T-helper 1 cell treated with Interleukin-12 subunit alpha and Interleukin-12 subunit beta and Interleukin-4 antibody, amounts not matched to agents 30 μg/mL and 1 μg/mL, for 36 hours (primary cell): Measurements from ENCODE around the gene HIC2.
A peak's percentile ranks its signal among the peaks of the same experiment; 100 is the strongest.
"Not testable (repeated sequence)": the region's sequence is repeated elsewhere in the genome, so short reads cannot be mapped to it uniquely, and the experiment has no call there.

Source experiments
- H3K27ac Mint-ChIP-seq: one replicate; pipeline ENCODE4 v1.8.0; 2021; ENCODE audit warnings: mild to moderate bottlenecking, mixed read lengths
- H3K27me3 Mint-ChIP-seq: one replicate; pipeline ENCODE4 v1.8.0; 2021; ENCODE audit warnings: low read depth, mixed read lengths
- H3K36me3 Mint-ChIP-seq: one replicate; pipeline ENCODE4 v1.8.0; 2021; ENCODE audit warnings: low read depth, mixed read lengths
- H3K4me1 Mint-ChIP-seq: one replicate; pipeline ENCODE4 v1.8.0; 2021; ENCODE audit warnings: low read depth, mixed read lengths
- H3K4me3 Mint-ChIP-seq: one replicate; pipeline ENCODE4 v1.8.0; 2021; ENCODE audit warnings: mild to moderate bottlenecking, moderate library complexity, mixed read lengths
- H3K9me3 Mint-ChIP-seq: one replicate; pipeline ENCODE4 v1.8.0; 2021; ENCODE audit warnings: mixed read lengths

Gene HIC2

DNA sequence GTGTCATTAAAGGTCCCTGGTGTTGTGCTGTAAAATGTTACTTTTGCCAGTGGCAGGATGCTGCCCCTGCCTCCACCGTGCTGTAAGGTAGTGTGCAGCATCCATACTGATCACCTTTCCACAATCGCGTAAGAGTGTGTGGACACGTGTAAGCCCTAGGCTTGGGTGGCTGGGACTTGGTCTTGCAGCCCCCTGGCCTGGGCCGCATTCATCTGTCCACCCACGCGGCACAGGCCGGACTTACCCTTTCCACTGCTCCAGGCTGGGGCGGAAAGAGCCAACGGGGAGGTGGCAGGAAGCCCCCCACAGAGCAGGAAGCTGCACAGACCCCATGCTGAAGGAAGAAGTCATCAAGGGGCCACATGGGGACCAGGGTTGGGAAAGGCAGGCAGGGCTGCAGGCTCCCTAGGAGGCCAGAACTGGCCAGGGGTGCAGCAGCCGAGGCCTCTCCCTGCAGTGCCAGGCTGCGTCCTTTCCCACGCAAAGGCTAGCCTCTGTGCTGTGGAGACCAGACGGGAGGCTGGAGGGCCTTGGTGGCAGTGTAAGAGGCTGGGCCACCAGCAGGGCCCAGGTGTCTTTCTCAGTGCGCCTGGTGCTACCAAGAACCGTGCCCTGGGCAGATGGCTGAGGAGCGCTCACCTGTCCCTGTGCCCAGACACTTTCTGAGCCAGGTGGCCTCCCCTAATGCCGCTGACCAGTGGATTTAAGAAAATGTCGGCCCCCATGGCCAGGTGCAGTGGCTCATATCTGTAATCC is 38.3 kb downstream of the HIC2 start:
- no peaks in the 10 kb centered on the region for H3K9me3 Mint-ChIP-seq
- no peak overlapping the region for H3K4me3 Mint-ChIP-seq
- H3K4me1 Mint-ChIP-seq, result no peaks in the 10 kb centered on the region
- no peaks in the 10 kb centered on the region for H3K36me3 Mint-ChIP-seq
- no peaks in the 10 kb centered on the region for H3K27me3 Mint-ChIP-seq
- no peak overlapping the region for H3K27ac Mint-ChIP-seq

DNA sequence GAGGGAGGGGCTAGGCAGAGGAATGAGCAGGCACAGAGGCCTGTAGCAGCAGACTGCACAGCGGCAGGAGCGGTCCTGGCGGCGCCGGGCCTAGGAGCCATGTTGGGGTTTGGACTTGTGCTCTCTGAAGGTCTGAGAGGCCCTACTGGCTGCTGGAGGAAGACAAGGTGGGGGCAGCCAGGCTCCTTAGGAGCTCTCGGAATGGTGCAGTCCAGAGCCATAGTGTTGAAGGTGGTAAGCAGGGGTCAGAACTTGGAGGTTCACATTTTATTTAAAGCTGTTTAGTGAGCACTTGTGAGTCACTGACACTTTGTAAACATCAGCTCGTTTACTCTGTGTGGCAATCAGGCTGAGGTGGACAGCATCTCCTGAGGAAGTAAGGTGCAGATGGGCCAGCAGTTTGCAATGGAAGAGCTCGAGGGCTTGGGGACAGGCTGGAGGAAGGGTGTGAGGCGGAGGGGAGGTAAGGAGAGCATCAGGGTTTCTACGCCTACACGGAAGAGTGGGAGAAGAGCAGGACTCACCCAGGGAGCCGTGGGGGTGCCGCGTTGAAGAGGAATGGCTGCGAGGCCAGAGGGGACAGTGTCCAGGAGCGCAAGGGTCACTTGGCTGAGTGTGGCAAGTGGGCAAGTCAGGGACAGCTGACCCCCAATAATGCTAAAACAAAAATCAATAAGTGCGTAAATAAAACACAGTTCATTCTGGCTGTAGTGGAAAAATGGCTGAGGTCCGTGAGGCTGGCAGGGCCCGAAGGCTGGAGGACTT is 40.0 kb downstream of the HIC2 start:
- Mint-ChIP-seq H3K4me3 (no peak overlapping the region), H3K36me3 (no peaks in the 10 kb centered on the region), H3K4me1 (no peaks in the 10 kb centered on the region), H3K27me3 (no peaks in the 10 kb centered on the region), H3K27ac (no peak overlapping the region), H3K9me3 (no peaks in the 10 kb centered on the region)

DNA sequence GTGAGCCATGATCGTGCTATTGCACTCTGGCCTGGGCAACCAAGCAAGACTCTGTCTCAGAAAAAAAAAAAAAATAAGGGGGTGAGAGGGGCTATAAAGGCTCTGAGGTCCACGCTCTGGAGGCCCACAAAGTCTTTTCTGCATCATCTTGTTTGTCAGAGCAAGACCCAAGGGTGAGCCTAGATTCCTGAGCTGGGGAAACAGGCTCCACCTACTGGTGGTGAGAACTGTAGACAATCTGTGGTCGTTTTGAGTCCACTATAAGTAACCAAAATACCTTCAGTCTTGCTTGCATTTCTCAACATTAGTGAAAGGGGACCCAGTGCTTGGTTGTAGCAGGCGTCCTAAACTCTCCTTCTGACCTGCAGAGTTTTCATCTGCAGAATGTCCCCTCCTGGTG is 45.5 kb downstream of the HIC2 start:
- H3K36me3 Mint-ChIP-seq, H3K27ac Mint-ChIP-seq, H3K27me3 Mint-ChIP-seq: not testable (repeated sequence)

DNA sequence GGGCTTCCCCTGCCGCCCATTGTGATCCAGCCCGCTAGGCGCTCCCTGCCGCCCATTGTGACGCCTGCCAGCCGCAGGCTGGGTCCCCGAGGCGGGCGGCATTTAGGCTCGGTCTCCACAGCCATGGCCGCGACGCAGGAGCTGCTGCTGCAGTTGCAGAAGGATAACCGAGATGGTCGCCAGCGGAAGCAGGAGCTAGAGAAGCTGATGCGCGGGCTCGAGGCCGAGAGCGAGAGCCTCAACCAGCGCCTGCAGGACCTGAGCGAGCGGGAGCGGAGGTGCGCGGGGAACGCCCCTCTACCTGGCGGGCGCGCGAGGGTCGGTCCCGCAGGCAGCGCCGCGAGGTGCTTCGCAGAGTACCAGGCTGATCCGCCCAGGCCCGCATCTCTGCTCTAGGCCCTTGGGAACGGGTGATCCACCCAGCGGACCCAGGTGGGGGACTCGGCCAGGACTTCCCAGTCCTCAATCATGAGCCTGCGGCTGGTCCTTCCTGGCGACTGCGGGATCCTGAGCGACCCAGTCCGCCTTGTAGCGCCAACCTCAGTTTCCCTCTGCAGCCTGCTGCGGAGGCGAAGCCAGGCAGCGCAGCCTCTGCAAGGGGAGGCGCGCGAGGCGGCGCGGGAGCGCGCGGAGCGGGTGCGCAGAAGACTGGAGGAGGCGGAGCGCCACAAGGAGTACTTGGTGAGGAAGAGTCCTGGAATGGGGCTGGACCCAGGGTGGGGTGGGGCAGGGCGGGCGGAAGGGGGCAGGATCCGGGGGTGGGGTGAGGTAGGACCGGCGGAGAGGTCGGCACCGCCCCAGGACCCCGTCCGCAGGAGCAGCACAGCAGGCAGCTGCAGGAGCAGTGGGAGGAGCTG is 50.4 kb downstream of the HIC2 start, which contains the start of gene TMEM191C:
TMEM191C (plus strand) TSS at position 51 of the 857 bp plus-strand sequence; CDS start at position 124, 73 bp downstream.
- not testable (repeated sequence) for H3K36me3 Mint-ChIP-seq, H3K27me3 Mint-ChIP-seq, H3K4me1 Mint-ChIP-seq, H3K9me3 Mint-ChIP-seq
- H3K27ac Mint-ChIP-seq, result peak within 1 kb of the TSS; percentile 94
- H3K4me3 Mint-ChIP-seq, result peak within 1 kb of the TSS; percentile 86

More for the DNA sequence above, 45.5 kb downstream of the HIC2 start:
- H3K4me1 Mint-ChIP-seq, H3K9me3 Mint-ChIP-seq, H3K4me3 Mint-ChIP-seq: not testable (repeated sequence)

DNA sequence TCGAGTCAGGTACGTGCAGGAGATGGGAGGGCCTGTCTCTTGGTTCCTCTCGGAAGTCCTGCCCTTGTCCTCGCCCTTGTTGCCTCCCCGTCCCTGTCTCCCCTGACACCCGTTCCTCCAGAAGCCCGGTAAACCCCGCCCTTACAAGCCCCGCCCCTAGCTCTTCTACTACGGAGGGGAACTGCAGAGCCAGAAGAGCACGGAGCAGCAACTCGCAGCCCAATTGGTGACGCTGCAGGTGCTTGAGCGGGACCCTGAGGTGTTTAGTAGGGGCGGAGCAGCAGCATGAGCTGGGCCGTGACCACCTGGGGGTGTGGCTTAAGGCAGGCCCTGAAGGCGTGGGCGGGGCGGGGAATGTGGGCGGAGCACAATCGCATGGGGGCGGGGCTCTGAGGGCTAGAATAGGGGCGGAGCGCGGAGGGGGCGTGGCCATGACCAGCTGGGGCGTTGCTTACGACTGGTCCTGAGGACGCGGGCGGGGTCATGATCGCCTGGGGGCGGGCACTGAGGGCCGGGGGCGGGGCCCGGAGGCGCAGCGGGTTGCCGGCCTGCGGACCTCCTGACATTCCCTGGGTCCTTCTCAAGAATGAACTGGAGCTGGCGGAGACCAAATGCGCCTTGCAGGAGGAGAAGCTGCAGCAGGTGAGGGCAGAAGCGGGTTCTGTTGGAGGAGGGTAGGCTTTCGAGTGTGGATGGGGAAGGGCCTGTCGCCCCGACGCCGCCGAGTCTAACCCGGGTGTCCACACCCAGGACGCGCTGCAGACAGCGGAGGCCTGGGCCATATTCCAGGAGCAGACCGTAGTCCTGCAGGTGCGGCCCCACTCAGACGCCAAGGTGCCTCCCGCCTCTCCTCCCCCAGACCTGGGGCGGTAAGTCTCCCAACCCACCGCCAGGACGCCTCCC is 51.3 kb downstream of the HIC2 start:
- Mint-ChIP-seq H3K27ac (peak overlapping the region; percentile 94), H3K4me3 (peak overlapping the region; percentile 86)
- not testable (repeated sequence) for H3K36me3 Mint-ChIP-seq, H3K27me3 Mint-ChIP-seq, H3K9me3 Mint-ChIP-seq, H3K4me1 Mint-ChIP-seq

DNA sequence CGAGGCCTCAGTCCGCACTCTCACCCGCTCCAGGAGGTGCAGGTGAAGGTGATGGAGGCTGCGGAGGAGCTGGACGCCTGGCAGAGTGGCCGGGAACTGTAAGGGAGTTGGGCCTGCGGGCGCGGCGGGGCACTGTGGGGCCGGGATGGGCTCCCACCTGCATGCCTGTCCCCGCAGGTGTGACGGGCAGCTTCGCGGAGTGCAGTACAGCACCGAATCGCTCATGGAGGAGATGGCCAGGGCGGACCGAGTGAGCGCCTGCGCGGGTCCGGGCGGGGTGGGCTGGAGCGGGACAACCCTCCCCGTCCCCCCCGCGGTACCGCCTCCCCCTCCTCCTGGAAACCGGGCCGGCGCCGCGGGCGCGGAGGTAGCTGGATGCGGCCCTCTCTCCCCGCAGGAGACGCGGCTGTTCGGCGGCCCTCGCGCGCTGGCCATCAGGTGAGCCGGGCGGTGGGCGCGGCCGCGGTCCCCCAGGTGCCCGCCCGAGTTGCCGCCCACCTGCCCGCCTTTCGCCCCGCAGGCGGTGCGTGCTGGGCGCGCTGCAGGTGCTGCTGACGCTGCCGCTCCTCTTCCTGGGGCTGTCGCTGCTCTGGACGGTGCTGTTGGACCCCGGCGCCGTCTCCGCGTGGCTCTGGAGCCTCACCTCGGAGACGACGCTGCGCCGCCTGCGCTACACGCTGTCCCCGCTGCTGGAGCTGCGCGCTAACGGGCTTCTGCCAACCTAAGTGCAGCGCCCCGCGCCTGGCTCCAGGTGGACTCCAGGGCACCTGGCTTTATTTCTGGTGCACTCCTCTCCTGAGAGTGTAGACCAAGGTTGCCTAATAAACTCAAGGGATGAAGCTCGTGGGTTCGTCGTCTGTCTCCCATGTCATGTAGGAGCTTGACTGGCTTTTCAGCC is 52.2 kb downstream of the HIC2 start:
- not testable (repeated sequence) for H3K27me3 Mint-ChIP-seq, H3K4me1 Mint-ChIP-seq

DNA sequence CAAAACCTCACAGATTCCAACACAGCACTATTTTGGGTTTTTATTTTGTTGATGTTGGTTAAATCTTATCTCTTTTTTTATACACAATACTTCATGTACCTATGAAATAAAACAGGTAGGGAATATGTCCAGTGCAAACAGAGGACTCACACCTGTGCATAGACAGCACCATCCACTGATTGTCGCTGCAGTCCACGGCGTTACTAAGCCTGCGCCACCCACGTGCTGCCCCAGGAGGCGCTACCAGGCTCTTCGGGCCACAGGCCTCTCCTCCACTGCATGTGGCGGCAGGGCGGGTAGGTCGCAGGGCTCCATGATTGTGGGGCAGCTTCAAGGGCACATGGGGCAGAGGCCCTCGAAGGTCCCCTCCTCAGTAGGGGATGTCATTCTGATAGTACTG is 55.8 kb downstream of the HIC2 start:
- H3K36me3 Mint-ChIP-seq, H3K27ac Mint-ChIP-seq, H3K4me1 Mint-ChIP-seq, H3K9me3 Mint-ChIP-seq, H3K4me3 Mint-ChIP-seq, H3K27me3 Mint-ChIP-seq: not testable (repeated sequence)

More for the DNA sequence above, 52.2 kb downstream of the HIC2 start:
- not testable (repeated sequence) for H3K9me3 Mint-ChIP-seq, H3K4me3 Mint-ChIP-seq, H3K27ac Mint-ChIP-seq, H3K36me3 Mint-ChIP-seq

DNA sequence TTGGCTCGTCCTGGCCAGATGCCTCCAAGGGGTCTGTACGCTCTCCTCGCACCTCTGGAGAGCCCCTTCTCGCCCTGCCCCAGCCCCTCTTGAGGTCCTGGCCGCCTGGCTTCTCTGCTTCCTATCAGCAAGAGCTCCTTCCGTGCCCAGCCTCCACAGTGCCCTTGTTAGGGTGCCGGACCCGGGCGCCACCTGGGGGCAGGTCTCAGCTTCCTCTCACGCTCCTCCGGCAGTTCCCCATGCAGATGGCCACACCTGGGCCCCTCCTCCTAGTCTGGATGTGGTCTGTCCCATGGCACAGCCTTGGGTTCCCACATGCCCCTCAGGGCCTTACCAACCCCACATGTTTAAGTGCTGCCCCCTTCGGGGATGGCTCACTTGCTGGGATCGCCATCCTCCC is 56.5 kb downstream of the HIC2 start:
- H3K4me3 Mint-ChIP-seq, H3K27ac Mint-ChIP-seq, H3K9me3 Mint-ChIP-seq, H3K36me3 Mint-ChIP-seq, H3K4me1 Mint-ChIP-seq, H3K27me3 Mint-ChIP-seq: not testable (repeated sequence)

DNA sequence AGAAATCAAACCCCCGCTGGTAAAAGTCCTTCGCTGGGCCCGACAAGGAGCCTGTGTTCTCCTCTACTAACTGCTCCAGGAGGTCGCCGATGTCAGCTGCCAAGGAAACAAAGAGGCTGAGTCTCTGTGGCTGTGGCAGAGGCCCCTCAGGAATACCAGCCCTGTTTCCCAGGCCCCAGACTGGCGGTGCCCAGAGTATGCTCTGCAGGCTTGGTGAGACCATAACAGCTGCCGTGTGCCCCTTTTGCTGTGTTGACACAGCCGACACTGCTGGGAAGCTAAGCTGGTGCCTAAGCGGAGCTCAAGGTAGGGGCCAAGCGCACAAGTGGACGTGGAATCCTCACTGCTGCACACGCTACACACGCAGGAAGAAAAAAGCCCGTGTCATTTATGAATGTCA is 66.9 kb downstream of the HIC2 start:
- H3K27me3 Mint-ChIP-seq, H3K36me3 Mint-ChIP-seq, H3K4me3 Mint-ChIP-seq, H3K27ac Mint-ChIP-seq, H3K4me1 Mint-ChIP-seq, H3K9me3 Mint-ChIP-seq: not testable (repeated sequence)

DNA sequence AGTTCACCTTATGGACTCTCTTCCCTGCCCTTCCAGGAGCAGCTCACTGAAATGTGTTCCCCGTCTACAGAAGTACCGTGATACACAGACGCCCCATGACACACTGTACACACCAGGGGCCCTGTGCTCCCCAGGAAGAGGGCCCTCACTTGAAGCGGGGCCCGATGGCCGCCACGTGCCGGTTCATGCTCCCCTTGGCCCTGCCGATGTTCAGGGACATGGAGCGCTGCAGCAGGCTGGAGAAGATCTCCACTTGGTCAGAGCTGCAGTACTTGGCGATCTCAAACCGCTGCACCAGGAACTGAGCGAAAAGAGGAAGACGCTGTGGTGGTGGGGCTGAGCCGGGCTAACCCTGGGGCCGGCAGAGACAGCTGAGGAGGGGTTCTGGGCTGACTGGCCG is 70.6 kb downstream of the HIC2 start:
- H3K27me3 Mint-ChIP-seq, H3K9me3 Mint-ChIP-seq, H3K36me3 Mint-ChIP-seq, H3K27ac Mint-ChIP-seq, H3K4me1 Mint-ChIP-seq, H3K4me3 Mint-ChIP-seq: not testable (repeated sequence)

DNA sequence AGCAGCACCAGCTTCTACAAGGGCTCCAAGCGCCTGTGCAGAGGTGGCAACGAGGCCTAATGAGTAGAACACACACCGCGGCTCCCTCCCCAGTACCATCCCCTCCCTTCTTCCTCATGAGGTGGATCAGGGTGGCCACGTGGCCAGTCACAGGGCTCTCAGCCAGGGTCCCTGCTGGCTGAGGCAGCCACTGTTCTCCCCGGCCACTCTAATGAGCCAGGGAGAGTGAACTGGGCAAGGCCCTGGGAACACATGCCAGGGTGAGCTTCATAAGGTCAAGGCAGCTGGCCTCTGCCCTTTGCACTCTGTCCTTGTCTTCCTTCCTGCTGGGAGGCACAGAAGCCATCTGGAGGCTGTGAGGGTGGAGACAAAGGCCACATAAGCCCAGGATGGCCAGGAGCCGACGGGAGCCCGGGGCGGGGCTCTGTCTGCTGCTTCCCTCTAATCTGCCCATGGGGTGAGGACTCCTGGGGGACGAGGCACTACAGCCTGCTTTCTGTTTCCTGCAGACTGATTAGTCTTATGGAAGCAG is 72.0 kb downstream of the HIC2 start:
- H3K27me3 Mint-ChIP-seq, H3K27ac Mint-ChIP-seq: not testable (repeated sequence)

DNA sequence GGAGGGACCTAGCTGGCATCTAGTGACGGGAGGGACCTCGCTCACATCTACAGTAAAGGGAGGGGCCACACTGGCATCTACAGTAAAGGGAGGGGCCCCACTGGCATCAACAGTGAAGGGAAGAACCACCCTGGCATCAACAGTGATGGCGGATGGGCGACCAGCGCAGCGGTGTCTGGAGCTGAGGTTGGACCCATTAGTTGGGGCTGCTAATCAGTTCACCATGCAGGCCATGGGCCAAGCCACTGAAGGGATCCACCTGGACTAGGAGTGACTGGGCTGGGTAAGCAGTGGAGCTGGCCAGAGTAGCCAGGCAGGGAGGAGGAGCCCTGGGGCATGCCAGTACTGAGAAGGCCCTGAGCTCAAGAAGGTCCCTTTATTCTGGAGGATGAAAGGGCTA is 73.4 kb downstream of the HIC2 start:
- H3K27ac Mint-ChIP-seq, H3K4me1 Mint-ChIP-seq, H3K36me3 Mint-ChIP-seq, H3K4me3 Mint-ChIP-seq, H3K27me3 Mint-ChIP-seq, H3K9me3 Mint-ChIP-seq: not testable (repeated sequence)

More for the DNA sequence above, 72.0 kb downstream of the HIC2 start:
- not testable (repeated sequence) for H3K36me3 Mint-ChIP-seq, H3K9me3 Mint-ChIP-seq, H3K4me3 Mint-ChIP-seq, H3K4me1 Mint-ChIP-seq

DNA sequence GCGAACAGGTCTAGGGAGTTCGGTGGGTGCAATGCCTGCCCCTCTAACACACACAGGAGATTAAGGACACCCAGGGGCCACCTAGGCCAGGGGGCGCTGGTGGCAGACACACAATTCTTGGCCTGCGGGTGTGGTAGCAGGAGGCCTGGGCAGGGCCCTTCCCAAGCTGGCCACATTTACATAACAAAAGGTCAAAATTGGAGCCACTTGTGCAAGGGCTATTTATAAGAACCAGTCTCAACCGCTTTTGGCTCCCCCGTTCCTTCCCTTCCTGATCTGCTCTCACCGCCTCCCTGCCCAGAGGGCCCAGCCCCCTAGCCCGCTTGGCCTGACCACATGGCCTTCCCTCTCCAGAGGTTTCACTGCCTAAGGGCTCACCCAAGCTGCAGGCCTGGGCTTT is 75.1 kb downstream of the HIC2 start:
- H3K4me1 Mint-ChIP-seq, H3K36me3 Mint-ChIP-seq, H3K27ac Mint-ChIP-seq, H3K27me3 Mint-ChIP-seq, H3K4me3 Mint-ChIP-seq, H3K9me3 Mint-ChIP-seq: not testable (repeated sequence)
